Neural progenitor cell (in vitro differentiated cells): ENCODE data around the gene SERPINI1.

Experiments
- EZH2 ChIP-seq: fragments of 200-600 bp; sonication (generic); IDR thresholded peaks from 2 replicates; pipeline ENCODE4 v1.6.1; 2017; ENCODE audit warnings: antibody characterized with exemption, mild to moderate bottlenecking, moderate library complexity
- TF ChIP-seq, protein P1 (sequence below): fragments of 200-600 bp; sonication (generic); IDR thresholded peaks from 2 replicates; pipeline ENCODE4 v1.5.1; 2017; ENCODE audit warnings: antibody characterized with exemption, mild to moderate bottlenecking

DNA sequence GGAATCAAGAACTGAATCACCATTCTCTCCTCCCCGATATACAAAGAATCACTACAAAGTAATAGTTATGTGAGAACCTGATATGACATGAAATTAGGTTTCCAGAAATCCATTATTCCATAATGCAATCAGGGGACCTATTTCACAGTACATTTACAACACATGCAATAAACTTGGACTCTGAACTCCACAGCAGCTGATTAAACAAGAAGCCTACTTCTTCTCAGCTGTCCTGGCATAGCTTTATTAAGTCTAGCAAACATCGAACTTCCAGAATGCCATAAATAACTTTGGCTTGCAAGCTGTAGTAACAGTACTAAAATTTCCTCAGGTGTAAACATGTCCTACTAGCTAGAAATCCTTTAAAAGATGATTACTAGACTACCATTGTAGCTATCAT, 18.6 kb upstream of the SERPINI1 start:
- TF ChIP-seq, protein P1, sequence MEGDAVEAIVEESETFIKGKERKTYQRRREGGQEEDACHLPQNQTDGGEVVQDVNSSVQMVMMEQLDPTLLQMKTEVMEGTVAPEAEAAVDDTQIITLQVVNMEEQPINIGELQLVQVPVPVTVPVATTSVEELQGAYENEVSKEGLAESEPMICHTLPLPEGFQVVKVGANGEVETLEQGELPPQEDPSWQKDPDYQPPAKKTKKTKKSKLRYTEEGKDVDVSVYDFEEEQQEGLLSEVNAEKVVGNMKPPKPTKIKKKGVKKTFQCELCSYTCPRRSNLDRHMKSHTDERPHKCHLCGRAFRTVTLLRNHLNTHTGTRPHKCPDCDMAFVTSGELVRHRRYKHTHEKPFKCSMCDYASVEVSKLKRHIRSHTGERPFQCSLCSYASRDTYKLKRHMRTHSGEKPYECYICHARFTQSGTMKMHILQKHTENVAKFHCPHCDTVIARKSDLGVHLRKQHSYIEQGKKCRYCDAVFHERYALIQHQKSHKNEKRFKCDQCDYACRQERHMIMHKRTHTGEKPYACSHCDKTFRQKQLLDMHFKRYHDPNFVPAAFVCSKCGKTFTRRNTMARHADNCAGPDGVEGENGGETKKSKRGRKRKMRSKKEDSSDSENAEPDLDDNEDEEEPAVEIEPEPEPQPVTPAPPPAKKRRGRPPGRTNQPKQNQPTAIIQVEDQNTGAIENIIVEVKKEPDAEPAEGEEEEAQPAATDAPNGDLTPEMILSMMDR: no peak
- TF ChIP-seq EZH2: no peak
